ENCODE results near the gene ASB10.

ASB10 gene

GRCh38 chr7:151231080-151231479 lies 44.0 kb upstream of the ASB10 start:
- Histone ChIP-seq H3K4me3 (ENCODE audit: low read depth in 1 of 2, low read length in 2 of 2) (no peak overlapping the region), H4K20me1 (ENCODE audit: insufficient read depth, low read length) (peaks cover 25% of the 10 kb centered on the region), H3K4me1 (ENCODE audit: insufficient read depth, low read length) (peaks cover 47% of the 10 kb centered on the region), H3K9ac (ENCODE audit: low read depth, low read length) (no peak overlapping the region), H3K27me3 (ENCODE audit: insufficient read depth, low read length, poor library complexity) (no peaks in the 10 kb centered on the region), H3K27ac (ENCODE audit: low read length) (no peak overlapping the region), H3K36me3 (ENCODE audit: insufficient read depth, low read length) (peaks cover 25% of the 10 kb centered on the region), H2AFZ (ENCODE audit: low read depth, low read length) (no peak overlapping the region), H3K9me3 (ENCODE audit: insufficient read depth, low read length, severe bottlenecking) (no peaks in the 10 kb centered on the region), H3K4me2 (ENCODE audit: insufficient read depth, low read length) (peak overlapping the region; percentile 76), H3K79me2 (ENCODE audit: insufficient read depth, low read length) (peaks cover 50% of the 10 kb centered on the region)
- no peak for ATAC-seq (ENCODE audit: insufficient read depth, low read depth)
- TF ChIP-seq CTCF (IDR thresholded peaks at IDR 0.05; ENCODE audit: borderline replicate concordance, extremely low read depth, low read length, poor library complexity, severe bottlenecking) (no peak), EZH2 (IDR thresholded peaks at IDR 0.05; ENCODE audit: borderline replicate concordance, low read depth, low read length, severe bottlenecking) (no peak)
- no peak for DNase-seq

- H3K36me3 ChIP-seq (ENCODE audit: insufficient read depth, low read length): peaks cover 23% of the 10 kb centered on the region
- H3K9me3 ChIP-seq (ENCODE audit: insufficient read depth, low read length, severe bottlenecking): no peaks in the 10 kb centered on the region
- H3K4me3 ChIP-seq (ENCODE audit: low read depth in 1 of 2, low read length in 2 of 2): no peak overlapping the region
- H3K4me1 ChIP-seq (ENCODE audit: insufficient read depth, low read length): peaks cover 48% of the 10 kb centered on the region
- TF ChIP-seq CTCF (IDR thresholded peaks at IDR 0.05; ENCODE audit: borderline replicate concordance, extremely low read depth, low read length, poor library complexity, severe bottlenecking): no peak
- TF ChIP-seq EZH2 (IDR thresholded peaks at IDR 0.05; ENCODE audit: borderline replicate concordance, low read depth, low read length, severe bottlenecking): no peak
- H4K20me1 ChIP-seq (ENCODE audit: insufficient read depth, low read length): peaks cover 12% of the 10 kb centered on the region
- H3K27ac ChIP-seq (ENCODE audit: low read length): no peak overlapping the region
- H3K4me2 ChIP-seq (ENCODE audit: insufficient read depth, low read length): no peak overlapping the region
- no peak for ATAC-seq (ENCODE audit: insufficient read depth, low read depth)
- no peak for DNase-seq
- no peaks in the 10 kb centered on the region for H3K27me3 ChIP-seq (ENCODE audit: insufficient read depth, low read length, poor library complexity)
- H3K9ac ChIP-seq (ENCODE audit: low read depth, low read length): no peak overlapping the region
- H2AFZ ChIP-seq (ENCODE audit: low read depth, low read length): no peak overlapping the region
- H3K79me2 ChIP-seq (ENCODE audit: insufficient read depth, low read length): peaks cover 42% of the 10 kb centered on the region
These were observed 42.2 kb upstream of the ASB10 start for GRCh38 chr7:151229249-151229648.

- H3K36me3 ChIP-seq (ENCODE audit: insufficient read depth, low read length): peaks cover 26% of the 10 kb centered on the region
- H3K9ac ChIP-seq (ENCODE audit: low read depth, low read length): peak overlapping the region; percentile 78
These were observed 41.2 kb upstream of the ASB10 start for GRCh38 chr7:151228024-151228866.

More at GRCh38 chr7:151228024-151228866, 41.2 kb upstream of the ASB10 start:
- ATAC-seq (ENCODE audit: insufficient read depth, low read depth) (no peak), DNase-seq (no peak)
- Histone ChIP-seq H3K4me2 (ENCODE audit: insufficient read depth, low read length) (peak overlapping the region; percentile 91), H2AFZ (ENCODE audit: low read depth, low read length) (peak overlapping the region; percentile 90), H3K79me2 (ENCODE audit: insufficient read depth, low read length) (peaks cover 32% of the 10 kb centered on the region), H3K4me1 (ENCODE audit: insufficient read depth, low read length) (peaks cover 38% of the 10 kb centered on the region), H4K20me1 (ENCODE audit: insufficient read depth, low read length) (peaks cover 2% of the 10 kb centered on the region; the same call in 1 of the 2 replicates), H3K4me3 (ENCODE audit: low read depth in 1 of 2, low read length in 2 of 2) (peak overlapping the region; percentile 63 to 93), H3K27me3 (ENCODE audit: insufficient read depth, low read length, poor library complexity) (no peaks in the 10 kb centered on the region), H3K9me3 (ENCODE audit: insufficient read depth, low read length, severe bottlenecking) (no peaks in the 10 kb centered on the region), H3K27ac (ENCODE audit: low read length) (peak overlapping the region; percentile 93)
- TF ChIP-seq CTCF (IDR thresholded peaks at IDR 0.05; ENCODE audit: borderline replicate concordance, extremely low read depth, low read length, poor library complexity, severe bottlenecking) (no peak), EZH2 (IDR thresholded peaks at IDR 0.05; ENCODE audit: borderline replicate concordance, low read depth, low read length, severe bottlenecking) (no peak)

All from DND-41 (cell line).